Thyroid gland (tissue), 4 donors: ENCODE data around the gene RO60. TPM values are rescaled to one million over a fixed set of nuclear protein-coding genes. Genes with fewer than 3 reads are reported as not detected.
"Not testable (repeated sequence)": the region's sequence is repeated elsewhere in the genome, so short reads cannot be mapped to it uniquely, and the experiment has no call there.

Experiments
- DNase-seq, 2 donors: peaks; one replicate each; pipeline ENCODE4 v3.0.0-alpha.2; 2019
- H3K27ac ChIP-seq, 3 donors: fragments of 200-600 bp; sonication (generic); 1 replicate in 2 of 3; 2 replicates in 1 of 3; pipeline ENCODE4 v1.5.1; 2016 to 2019; ENCODE audit warnings: mild to moderate bottlenecking in 1 of 3, moderate library complexity in 1 of 3
- H3K27me3 ChIP-seq: fragments of 200-600 bp; sonication (generic); one replicate; pipeline ENCODE4 v1.5.1; 2019
- H3K36me3 ChIP-seq, 2 donors: fragments of 200-600 bp; sonication (generic); one replicate each; pipeline ENCODE4 v1.5.1; 2016 to 2019
- H3K4me1 ChIP-seq, 2 donors: fragments of 200-600 bp; sonication (generic); one replicate each; pipeline ENCODE4 v1.5.1; 2017 to 2019
- H3K4me3 ChIP-seq, 3 donors: fragments of 200-600 bp; sonication (generic); replicated peaks in 1 of 3; 1 replicate in 2 of 3; 2 replicates in 1 of 3; pipeline ENCODE4 v1.5.1; 2016; ENCODE audit warnings: mild to moderate bottlenecking in 1 of 3
- H3K9me3 ChIP-seq: fragments of 200-600 bp; sonication (generic); one replicate; pipeline ENCODE4 v1.5.1; 2017
- CTCF ChIP-seq, 6 experiments: fragments of 200-600 bp in 3 of 6; fragments of 450-650 bp in 3 of 6; sonication (generic) in 3 of 6; IDR thresholded peaks; one replicate each; pipeline ENCODE4 v1.5.1; 2016 to 2019; ENCODE audit warnings: antibody characterized with exemption in 6 of 6, mild to moderate bottlenecking in 2 of 6, inconsistent platforms in 1 of 6, moderate library complexity in 1 of 6
- POLR2A ChIP-seq, 2 donors: fragments of 450-650 bp; IDR thresholded peaks; one replicate each; pipeline ENCODE4 v1.6.1; 2017; ENCODE audit warnings: antibody characterized with exemption in 2 of 2, mild to moderate bottlenecking in 2 of 2, moderate library complexity in 1 of 2
- WGBS, 2 donors: methylation state at CpG; one replicate each; pipeline ENCODE4 v1.1.5; 2017; 5-methylcytosine and 5-hydroxymethylcytosine counted together
- intact Hi-C: fragments of 100-400 bp; cut with DNase I; formaldehyde crosslinking; loops from one replicate; pipeline ENCODE4 v1.15.1; 2023
- total RNA-seq, 4 donors: library from RNA; depleted of rRNA; stranded (reverse); fragments of >200 nt; gene quantifications; one replicate each; pipeline ENCODE4 v1.2.3, GENCODE V29; 2016

RO60 gene
- total RNA-seq, 4 donors from 2014 or later = 90.1 to 129 (median 102) TPM

GRCh38 chr1:193016788-193017187, 42.6 kb upstream of the RO60 start:
- Histone ChIP-seq H3K4me1 (no peaks in the 10 kb centered on the region), H3K9me3 (no peaks in the 10 kb centered on the region), H3K4me3 (no peak overlapping the region), H3K27ac (no peak overlapping the region), H3K27me3 (no peaks in the 10 kb centered on the region), H3K36me3 (no peaks in the 10 kb centered on the region)
- TF ChIP-seq CTCF (IDR thresholded peaks at IDR 0.05) = no peak
- DNase-seq = no peak
- intact Hi-C loops = no loop called here

GRCh38 chr1:193019442-193020026, 39.9 kb upstream of the RO60 start:
- no peaks in the 10 kb centered on the region for H3K4me1 ChIP-seq
- intact Hi-C loops = loop anchor here (10.0 kb wide), 2 partner anchors 215 to 545 kb away; partner anchors contain the start of gene RGS2
- H3K27ac ChIP-seq = no peak overlapping the region
- H3K36me3 ChIP-seq = no peaks in the 10 kb centered on the region
- no peak overlapping the region for H3K4me3 ChIP-seq
- no peak for DNase-seq
- no peaks in the 10 kb centered on the region for H3K27me3 ChIP-seq
- no peaks in the 10 kb centered on the region for H3K9me3 ChIP-seq
- TF ChIP-seq CTCF (IDR thresholded peaks at IDR 0.05) = peak in 5 of 6 experiments; percentile 21 to 56 (median 45)
- TF ChIP-seq POLR2A (IDR thresholded peaks at IDR 0.05) = no peak

- Histone ChIP-seq H3K27ac (no peak overlapping the region), H3K4me3 (no peak overlapping the region), H3K27me3 (no peaks in the 10 kb centered on the region), H3K36me3 (peaks cover 0 to 3% of the 10 kb centered on the region in 2 donors), H3K4me1 (no peaks in the 10 kb centered on the region), H3K9me3 (no peaks in the 10 kb centered on the region)
- no peak for DNase-seq
- intact Hi-C loops = loop anchor here (10.0 kb wide), 2 partner anchors 220 to 550 kb away; partner anchors contain the start of gene RGS2
- no peak for TF ChIP-seq CTCF (IDR thresholded peaks at IDR 0.05)
- TF ChIP-seq POLR2A (IDR thresholded peaks at IDR 0.05) = no peak
These were observed 34.2 kb upstream of the RO60 start for GRCh38 chr1:193025218-193025617.

- TF ChIP-seq POLR2A (IDR thresholded peaks at IDR 0.05) = no peak
- no peak for TF ChIP-seq CTCF (IDR thresholded peaks at IDR 0.05)
- H3K36me3 ChIP-seq = peaks cover 0 to 3% of the 10 kb centered on the region in 2 donors
- H3K9me3 ChIP-seq = no peaks in the 10 kb centered on the region
- H3K27me3 ChIP-seq = no peaks in the 10 kb centered on the region
- H3K4me3 ChIP-seq = no peak overlapping the region
- no peak for DNase-seq
- WGBS, 2 donors = 76 to 79% methylated on average over 1 of the region's 1 CpG
- no peak overlapping the region for H3K27ac ChIP-seq
- intact Hi-C loops = no loop called here
- H3K4me1 ChIP-seq = no peaks in the 10 kb centered on the region
These were observed 29.1 kb upstream of the RO60 start for GRCh38 chr1:193030280-193030679.

- H3K27ac ChIP-seq = no peak overlapping the region
- no peaks in the 10 kb centered on the region for H3K4me1 ChIP-seq
- no peaks in the 10 kb centered on the region for H3K9me3 ChIP-seq
- 89 to 92% methylated on average over 2 of the region's 2 CpGs for WGBS, 2 donors
- no peak for TF ChIP-seq POLR2A (IDR thresholded peaks at IDR 0.05)
- TF ChIP-seq CTCF (IDR thresholded peaks at IDR 0.05) = peak in 1 of 6 experiments; percentile 15
- no peak for DNase-seq
- no peaks in the 10 kb centered on the region for H3K27me3 ChIP-seq
- peaks cover 0 to 3% of the 10 kb centered on the region in 2 donors for H3K36me3 ChIP-seq
- intact Hi-C loops = no loop called here
- H3K4me3 ChIP-seq = no peak overlapping the region
These were observed 28.0 kb upstream of the RO60 start for GRCh38 chr1:193031431-193031830.

- H3K4me3 ChIP-seq, H3K4me1 ChIP-seq, H3K36me3 ChIP-seq, H3K9me3 ChIP-seq, DNase-seq, H3K27ac ChIP-seq, intact Hi-C loops, H3K27me3 ChIP-seq: not testable (repeated sequence)
- WGBS, 2 donors = 96 to 97% methylated on average over 9 of the region's 9 CpGs
These were observed 26.6 kb upstream of the RO60 start for GRCh38 chr1:193032643-193033427.
